Measurements from ENCODE around the gene ZAR1. TPM values are rescaled to one million over a fixed set of nuclear protein-coding genes. Genes with fewer than 3 reads are reported as not detected.
"Not testable (repeated sequence)": the region's sequence is repeated elsewhere in the genome, so short reads cannot be mapped to it uniquely, and the experiment has no call there.

Gene ZAR1, protein sequence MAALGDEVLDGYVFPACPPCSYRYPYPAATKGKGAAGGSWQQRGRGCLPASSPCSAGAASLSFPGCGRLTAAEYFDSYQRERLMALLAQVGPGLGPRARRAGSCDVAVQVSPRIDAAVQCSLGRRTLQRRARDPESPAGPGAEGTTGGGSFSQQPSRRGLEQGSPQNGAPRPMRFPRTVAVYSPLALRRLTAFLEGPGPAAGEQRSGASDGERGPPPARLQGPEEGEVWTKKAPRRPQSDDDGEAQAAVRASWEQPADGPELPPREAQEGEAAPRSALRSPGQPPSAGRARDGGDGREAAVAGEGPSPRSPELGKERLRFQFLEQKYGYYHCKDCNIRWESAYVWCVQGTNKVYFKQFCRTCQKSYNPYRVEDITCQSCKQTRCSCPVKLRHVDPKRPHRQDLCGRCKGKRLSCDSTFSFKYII
- total RNA-seq (2012; rRNA removed) = 0.25 TPM in 1 of 2 replicates, not detected in the other

DNA sequence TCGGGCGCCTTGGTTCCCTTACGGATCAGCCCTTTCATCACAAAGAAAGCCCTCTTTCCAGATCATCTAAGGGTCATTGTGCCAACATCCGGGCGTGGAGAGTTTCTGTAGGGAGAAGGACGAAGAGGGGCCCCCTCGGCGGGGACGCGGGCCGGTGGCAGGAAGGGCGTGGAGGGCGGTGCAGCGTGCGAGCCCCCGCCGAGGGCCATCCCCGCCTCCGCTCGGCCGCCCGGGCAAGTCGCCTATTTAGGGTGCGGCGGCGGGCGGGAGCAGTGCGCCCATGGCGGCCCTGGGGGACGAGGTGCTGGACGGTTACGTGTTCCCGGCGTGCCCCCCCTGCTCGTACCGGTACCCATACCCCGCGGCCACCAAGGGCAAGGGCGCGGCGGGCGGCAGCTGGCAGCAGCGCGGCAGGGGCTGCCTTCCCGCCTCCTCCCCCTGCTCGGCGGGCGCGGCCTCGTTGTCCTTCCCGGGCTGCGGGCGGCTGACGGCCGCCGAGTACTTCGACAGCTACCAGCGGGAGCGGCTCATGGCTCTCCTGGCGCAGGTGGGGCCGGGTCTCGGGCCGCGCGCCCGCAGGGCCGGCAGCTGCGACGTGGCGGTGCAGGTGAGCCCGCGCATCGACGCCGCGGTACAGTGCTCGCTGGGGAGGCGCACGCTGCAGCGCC is at the start of gene ZAR1:
TSS of gene ZAR1 (plus strand) at position 241 of the 668 bp plus-strand sequence. CDS start at position 281, 40 bp downstream.
- Histone ChIP-seq H3K27me3 (ENCODE audit: control insufficient read depth, insufficient read depth, low read length) (peaks cover 68% of the 10 kb centered on the region), H3K4me3 (ENCODE audit: low read length) (peak within 1 kb of the TSS; percentile 48), H3K9me3 (replicated peaks; ENCODE audit: low read length) (no peaks in the 10 kb centered on the region), H3K4me2 (ENCODE audit: low read length) (peak within 1 kb of the TSS; percentile 69), H3K36me3 (ENCODE audit: insufficient read depth, low read length) (no peaks in the 10 kb centered on the region), H3K4me1 (ENCODE audit: control insufficient read depth, insufficient read depth, low read length) (no peaks in the 10 kb centered on the region), H3K9ac (ENCODE audit: low read depth, low read length) (no peak within 1 kb of the TSS)

DNA sequence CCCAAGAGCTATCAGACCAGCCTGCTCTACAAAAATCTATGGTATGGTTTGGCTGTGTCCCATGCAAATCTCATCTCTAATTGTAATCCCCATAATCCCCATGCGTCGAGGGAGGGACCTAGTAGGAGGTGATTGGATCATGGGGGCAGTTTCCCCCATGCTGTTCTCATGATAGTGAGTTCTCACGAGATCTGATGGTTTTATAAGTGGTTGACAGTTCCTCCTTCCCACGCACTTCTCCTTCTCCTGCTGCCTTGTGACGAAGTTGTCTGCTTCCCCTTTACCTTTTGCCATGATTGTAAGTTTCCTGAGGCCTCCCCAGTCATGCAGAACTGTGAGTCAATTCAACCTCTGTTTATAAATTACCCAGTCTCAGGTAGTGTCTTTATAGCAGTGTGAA is 49.1 kb upstream of the ZAR1 start:
- not testable (repeated sequence) for H3K9me3 ChIP-seq (replicated peaks; ENCODE audit: low read length); H3K4me1 ChIP-seq (ENCODE audit: control insufficient read depth, insufficient read depth, low read length); H3K9ac ChIP-seq (ENCODE audit: low read depth, low read length); H3K4me3 ChIP-seq (ENCODE audit: low read length); H3K4me2 ChIP-seq (ENCODE audit: low read length); H3K27me3 ChIP-seq (ENCODE audit: control insufficient read depth, insufficient read depth, low read length); H3K36me3 ChIP-seq (ENCODE audit: insufficient read depth, low read length)

DNA sequence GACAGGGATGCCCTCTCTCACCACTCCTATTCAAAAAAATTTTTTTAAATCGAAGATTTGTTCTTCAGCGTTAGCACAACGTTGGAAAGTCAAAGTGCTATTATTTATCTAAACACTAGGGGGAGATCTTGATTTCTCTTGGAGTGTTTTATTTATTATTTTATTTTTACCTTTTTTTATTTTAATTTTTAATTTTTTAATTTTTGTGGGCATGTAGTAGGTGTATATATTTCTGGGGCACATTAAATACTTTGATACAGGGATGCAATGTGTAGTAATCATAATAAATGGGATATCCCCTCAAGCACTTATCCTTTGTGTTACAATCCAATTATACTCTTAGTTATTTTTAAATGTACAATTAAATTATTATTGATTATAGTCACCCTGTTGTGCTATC is 44.3 kb upstream of the ZAR1 start:
- Histone ChIP-seq H3K4me3 (ENCODE audit: low read length) (no peak overlapping the region), H3K4me2 (ENCODE audit: low read length) (no peak overlapping the region), H3K36me3 (ENCODE audit: insufficient read depth, low read length) (no peaks in the 10 kb centered on the region), H3K27me3 (ENCODE audit: control insufficient read depth, insufficient read depth, low read length) (no peaks in the 10 kb centered on the region), H3K4me1 (ENCODE audit: control insufficient read depth, insufficient read depth, low read length) (peaks cover 1% of the 10 kb centered on the region), H3K9me3 (replicated peaks; ENCODE audit: low read length) (no peaks in the 10 kb centered on the region), H3K9ac (ENCODE audit: low read depth, low read length) (no peak overlapping the region)

DNA sequence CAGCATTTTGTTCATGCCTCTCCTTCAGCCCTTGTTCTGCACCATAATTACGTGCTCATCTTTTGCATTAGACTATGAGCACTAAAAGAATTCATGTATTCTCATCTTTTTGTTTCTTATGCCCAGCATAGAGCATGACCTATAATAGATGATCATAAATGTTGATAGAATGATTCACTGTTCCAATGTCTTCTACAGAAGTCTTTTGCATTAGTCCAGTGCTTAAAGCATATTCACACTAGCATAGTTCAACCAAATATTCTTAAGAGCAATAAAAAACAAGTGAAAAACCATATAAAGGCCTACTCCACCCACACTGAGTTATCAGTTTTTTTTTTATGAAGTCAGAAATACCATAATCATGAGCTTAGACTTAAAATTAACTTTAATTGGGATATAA is 43.4 kb upstream of the ZAR1 start:
- no peak overlapping the region for H3K4me3 ChIP-seq (ENCODE audit: low read length)
- H3K9me3 ChIP-seq (replicated peaks; ENCODE audit: low read length) = no peaks in the 10 kb centered on the region
- H3K27me3 ChIP-seq (ENCODE audit: control insufficient read depth, insufficient read depth, low read length) = no peaks in the 10 kb centered on the region
- H3K9ac ChIP-seq (ENCODE audit: low read depth, low read length) = no peak overlapping the region
- peaks cover 2% of the 10 kb centered on the region for H3K4me1 ChIP-seq (ENCODE audit: control insufficient read depth, insufficient read depth, low read length)
- no peak overlapping the region for H3K4me2 ChIP-seq (ENCODE audit: low read length)
- no peaks in the 10 kb centered on the region for H3K36me3 ChIP-seq (ENCODE audit: insufficient read depth, low read length)

DNA sequence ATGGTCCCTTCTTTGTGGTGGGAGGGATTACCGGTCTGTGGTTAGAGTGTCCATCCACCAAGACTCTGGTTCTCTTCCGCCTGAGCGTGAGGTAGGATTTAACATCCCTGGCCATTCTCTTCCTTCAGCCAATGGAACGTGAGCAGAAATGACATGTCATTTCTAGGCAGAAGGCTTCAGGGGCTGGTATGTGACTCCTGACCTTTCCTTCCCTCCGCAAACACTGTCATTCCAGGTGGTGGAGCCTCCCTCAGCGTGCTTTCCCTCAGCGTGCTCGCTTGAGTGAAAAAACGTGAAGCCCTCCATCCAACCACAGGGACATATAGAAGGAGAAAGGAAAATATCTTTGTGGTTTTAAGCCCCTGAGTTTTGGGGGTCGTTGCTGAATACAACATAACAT is 40.9 kb upstream of the ZAR1 start:
- Histone ChIP-seq H3K36me3 (ENCODE audit: insufficient read depth, low read length) (no peaks in the 10 kb centered on the region), H3K9me3 (replicated peaks; ENCODE audit: low read length) (no peaks in the 10 kb centered on the region), H3K27me3 (ENCODE audit: control insufficient read depth, insufficient read depth, low read length) (no peaks in the 10 kb centered on the region), H3K4me3 (ENCODE audit: low read length) (no peak overlapping the region), H3K9ac (ENCODE audit: low read depth, low read length) (no peak overlapping the region), H3K4me2 (ENCODE audit: low read length) (no peak overlapping the region), H3K4me1 (ENCODE audit: control insufficient read depth, insufficient read depth, low read length) (peaks cover 2% of the 10 kb centered on the region)

DNA sequence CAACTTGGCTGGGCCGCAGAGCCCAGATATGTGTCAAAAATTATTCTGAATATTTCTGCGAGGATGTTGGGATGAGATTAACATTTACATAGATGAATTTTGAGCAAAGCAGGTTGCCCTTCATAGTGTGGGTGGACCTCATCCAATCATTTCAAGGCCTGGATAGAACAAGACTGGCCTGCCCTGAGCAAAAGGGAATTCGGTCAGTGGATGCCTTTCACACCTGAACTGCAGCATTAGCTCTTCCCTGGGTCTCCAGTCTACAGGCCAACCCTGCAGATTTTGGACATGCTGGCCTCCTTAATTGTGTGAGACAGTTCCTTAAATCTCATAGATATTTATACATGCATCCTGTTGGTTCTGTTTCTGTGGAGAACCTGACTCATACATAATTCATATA is 39.3 kb upstream of the ZAR1 start:
- Histone ChIP-seq H3K27me3 (ENCODE audit: control insufficient read depth, insufficient read depth, low read length) (peaks cover under 1% of the 10 kb centered on the region), H3K4me2 (ENCODE audit: low read length) (no peak overlapping the region), H3K36me3 (ENCODE audit: insufficient read depth, low read length) (no peaks in the 10 kb centered on the region), H3K9me3 (replicated peaks; ENCODE audit: low read length) (no peaks in the 10 kb centered on the region), H3K4me3 (ENCODE audit: low read length) (no peak overlapping the region), H3K9ac (ENCODE audit: low read depth, low read length) (no peak overlapping the region), H3K4me1 (ENCODE audit: control insufficient read depth, insufficient read depth, low read length) (peaks cover 2% of the 10 kb centered on the region)

DNA sequence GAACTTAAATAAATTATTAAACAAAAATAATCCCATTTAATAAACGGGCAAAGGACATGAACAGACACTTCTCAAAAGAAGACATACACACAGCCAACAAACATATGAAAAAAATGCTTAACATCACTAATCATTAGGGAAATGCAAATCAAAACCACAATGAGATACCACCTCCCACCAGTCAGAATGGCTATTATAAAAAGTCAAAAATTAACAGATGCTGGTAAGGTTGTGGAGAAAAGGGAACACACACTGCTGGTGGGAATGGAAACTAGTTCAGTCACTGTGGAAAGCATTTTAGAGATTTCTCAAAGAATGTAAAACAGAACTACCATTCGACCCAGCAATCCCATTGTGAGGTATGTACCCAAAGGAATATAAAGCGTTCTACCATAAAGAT is 38.4 kb upstream of the ZAR1 start:
- H3K36me3 ChIP-seq (ENCODE audit: insufficient read depth, low read length); H3K4me3 ChIP-seq (ENCODE audit: low read length); H3K4me1 ChIP-seq (ENCODE audit: control insufficient read depth, insufficient read depth, low read length); H3K9me3 ChIP-seq (replicated peaks; ENCODE audit: low read length); H3K9ac ChIP-seq (ENCODE audit: low read depth, low read length); H3K4me2 ChIP-seq (ENCODE audit: low read length); H3K27me3 ChIP-seq (ENCODE audit: control insufficient read depth, insufficient read depth, low read length): not testable (repeated sequence)

DNA sequence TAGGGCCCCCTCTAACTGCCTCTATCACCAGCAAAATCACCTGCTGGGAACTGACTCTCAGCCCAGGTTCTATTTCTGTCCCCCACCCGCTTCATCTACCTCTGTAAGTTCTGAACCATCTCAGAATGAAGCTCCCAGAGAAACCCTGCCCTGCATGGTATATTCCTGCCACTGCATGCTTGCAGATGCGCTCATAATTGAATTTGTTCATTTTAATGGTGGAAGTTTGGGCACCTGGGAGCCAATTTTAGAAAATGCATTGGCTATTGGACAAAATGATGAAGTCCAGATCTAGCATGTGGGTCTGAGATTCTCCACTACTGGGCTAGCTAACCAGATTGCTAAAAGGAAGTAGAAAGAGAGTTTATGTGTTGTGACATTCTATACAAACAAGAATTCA is 35.5 kb upstream of the ZAR1 start:
- peaks cover 3% of the 10 kb centered on the region for H3K9me3 ChIP-seq (replicated peaks; ENCODE audit: low read length)
- H3K4me2 ChIP-seq (ENCODE audit: low read length) = no peak overlapping the region
- H3K36me3 ChIP-seq (ENCODE audit: insufficient read depth, low read length) = no peaks in the 10 kb centered on the region
- peaks cover 2% of the 10 kb centered on the region for H3K4me1 ChIP-seq (ENCODE audit: control insufficient read depth, insufficient read depth, low read length)
- no peak overlapping the region for H3K9ac ChIP-seq (ENCODE audit: low read depth, low read length)
- peaks cover 7% of the 10 kb centered on the region for H3K27me3 ChIP-seq (ENCODE audit: control insufficient read depth, insufficient read depth, low read length)
- no peak overlapping the region for H3K4me3 ChIP-seq (ENCODE audit: low read length)

DNA sequence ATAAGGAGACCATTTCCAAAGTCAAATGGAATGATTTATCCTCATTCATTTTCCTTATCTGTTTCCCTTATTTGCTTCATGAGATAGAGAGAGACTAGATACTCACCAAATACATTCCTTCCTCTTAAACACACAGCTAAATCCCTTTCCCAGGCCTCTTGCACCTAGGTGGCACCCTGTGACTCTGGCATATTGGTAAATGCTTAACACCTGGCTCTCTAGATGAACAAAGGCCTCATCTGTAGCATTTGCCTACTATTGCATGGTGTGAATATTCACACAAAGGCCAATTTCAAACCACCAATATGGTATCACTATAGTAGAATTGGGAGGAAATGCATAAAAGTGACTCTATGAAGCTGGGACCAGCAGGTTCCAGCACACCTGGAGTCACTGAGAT is 29.1 kb upstream of the ZAR1 start:
- H3K4me1 ChIP-seq (ENCODE audit: control insufficient read depth, insufficient read depth, low read length) = no peaks in the 10 kb centered on the region
- H3K36me3 ChIP-seq (ENCODE audit: insufficient read depth, low read length) = no peaks in the 10 kb centered on the region
- H3K4me3 ChIP-seq (ENCODE audit: low read length) = no peak overlapping the region
- H3K4me2 ChIP-seq (ENCODE audit: low read length) = no peak overlapping the region
- H3K9ac ChIP-seq (ENCODE audit: low read depth, low read length) = no peak overlapping the region
- peaks cover 8% of the 10 kb centered on the region for H3K27me3 ChIP-seq (ENCODE audit: control insufficient read depth, insufficient read depth, low read length)
- H3K9me3 ChIP-seq (replicated peaks; ENCODE audit: low read length) = peaks cover 3% of the 10 kb centered on the region

DNA sequence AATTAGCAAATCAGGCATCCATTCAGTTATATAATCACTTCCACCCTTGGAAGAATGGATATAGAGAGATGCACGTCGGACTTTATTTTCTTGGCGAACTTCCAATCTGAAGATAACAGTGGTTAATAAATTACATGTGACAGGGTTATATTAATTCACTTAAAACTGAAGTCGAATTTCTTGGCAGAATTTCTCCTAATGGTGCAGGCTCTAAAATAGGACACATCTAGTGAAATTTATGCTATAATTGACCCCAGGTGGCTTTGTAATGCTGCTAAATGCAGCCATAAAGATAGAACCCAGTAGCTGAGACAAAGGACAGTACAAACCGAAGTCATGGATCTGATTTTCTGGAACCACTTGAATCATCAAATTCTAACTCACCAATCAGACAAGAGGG is 27.7 kb upstream of the ZAR1 start:
- no peak overlapping the region for H3K4me3 ChIP-seq (ENCODE audit: low read length)
- H3K9me3 ChIP-seq (replicated peaks; ENCODE audit: low read length) = peaks cover 3% of the 10 kb centered on the region
- no peak overlapping the region for H3K4me2 ChIP-seq (ENCODE audit: low read length)
- no peak overlapping the region for H3K9ac ChIP-seq (ENCODE audit: low read depth, low read length)
- H3K36me3 ChIP-seq (ENCODE audit: insufficient read depth, low read length) = no peaks in the 10 kb centered on the region
- H3K4me1 ChIP-seq (ENCODE audit: control insufficient read depth, insufficient read depth, low read length) = no peaks in the 10 kb centered on the region
- peaks cover 7% of the 10 kb centered on the region for H3K27me3 ChIP-seq (ENCODE audit: control insufficient read depth, insufficient read depth, low read length)

DNA sequence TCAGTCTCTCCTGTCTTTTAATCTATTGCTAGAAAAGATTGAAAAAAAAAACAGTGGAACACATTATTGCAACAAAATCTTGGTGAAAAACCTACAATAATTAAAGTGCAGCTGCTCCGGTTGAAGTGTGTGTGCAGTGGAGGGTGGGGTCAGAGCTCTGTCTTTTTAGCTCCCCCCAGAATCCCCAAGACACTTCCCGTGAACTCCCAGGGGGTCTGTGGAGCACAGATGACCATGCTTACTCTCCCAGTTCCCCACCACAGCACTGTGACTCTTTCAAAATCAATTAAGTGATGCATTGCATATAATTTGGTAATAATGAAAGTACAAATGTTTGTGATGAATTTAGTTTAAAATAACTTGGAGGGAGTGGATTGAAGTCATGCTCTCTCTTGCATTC is 22.6 kb upstream of the ZAR1 start:
- no peaks in the 10 kb centered on the region for H3K27me3 ChIP-seq (ENCODE audit: control insufficient read depth, insufficient read depth, low read length)
- no peak overlapping the region for H3K4me3 ChIP-seq (ENCODE audit: low read length)
- peaks cover 12% of the 10 kb centered on the region for H3K4me1 ChIP-seq (ENCODE audit: control insufficient read depth, insufficient read depth, low read length)
- H3K36me3 ChIP-seq (ENCODE audit: insufficient read depth, low read length) = no peaks in the 10 kb centered on the region
- H3K9me3 ChIP-seq (replicated peaks; ENCODE audit: low read length) = no peaks in the 10 kb centered on the region
- H3K9ac ChIP-seq (ENCODE audit: low read depth, low read length) = no peak overlapping the region
- no peak overlapping the region for H3K4me2 ChIP-seq (ENCODE audit: low read length)

DNA sequence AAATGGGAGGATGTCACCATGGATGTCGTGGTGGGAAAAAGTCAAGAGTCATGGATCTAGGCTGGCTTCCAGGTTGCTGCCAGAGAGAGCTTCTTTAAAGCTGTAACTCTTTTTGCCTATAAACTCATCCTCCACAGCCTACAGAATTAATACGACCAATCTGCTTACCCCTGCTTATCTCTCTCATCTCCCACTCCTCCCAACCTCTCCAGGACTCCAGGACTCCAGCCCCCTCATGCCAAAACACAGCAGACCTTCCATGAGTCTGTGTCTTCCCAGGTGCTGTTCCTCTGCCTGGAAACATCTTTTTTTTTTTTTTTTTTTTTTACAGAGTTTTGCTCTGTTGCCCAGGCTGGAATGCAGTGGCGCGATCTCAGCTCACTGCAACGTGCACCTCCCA is 22.2 kb upstream of the ZAR1 start:
- H3K9ac ChIP-seq (ENCODE audit: low read depth, low read length) = no peak overlapping the region
- no peak overlapping the region for H3K4me2 ChIP-seq (ENCODE audit: low read length)
- no peaks in the 10 kb centered on the region for H3K9me3 ChIP-seq (replicated peaks; ENCODE audit: low read length)
- no peaks in the 10 kb centered on the region for H3K27me3 ChIP-seq (ENCODE audit: control insufficient read depth, insufficient read depth, low read length)
- H3K4me1 ChIP-seq (ENCODE audit: control insufficient read depth, insufficient read depth, low read length) = peaks cover 12% of the 10 kb centered on the region
- H3K4me3 ChIP-seq (ENCODE audit: low read length) = no peak overlapping the region
- no peaks in the 10 kb centered on the region for H3K36me3 ChIP-seq (ENCODE audit: insufficient read depth, low read length)
